GM18499 (cell line): Measurements from ENCODE around the gene GPC6.

Experiments
- ATAC-seq: cut with Tn5 transposase; IDR thresholded peaks from one replicate; pipeline ENCODE4 v1.9.1; 2021; ENCODE audit warnings: moderate number of reproducible peaks; ENCODE audit not compliant: insufficient read depth, unreplicated experiment

The GPC6 gene

GRCh38 chr13:94169454-94170144 is 943.0 kb downstream of the GPC6 start:
- no peak for ATAC-seq

- ATAC-seq = no peak
Observed at GRCh38 chr13:94170145-94170571, 943.6 kb downstream of the GPC6 start.

- no peak for ATAC-seq
Observed at GRCh38 chr13:94172416-94172815, 945.8 kb downstream of the GPC6 start.

GRCh38 chr13:94173312-94173854 is 946.8 kb downstream of the GPC6 start:
- ATAC-seq = no peak

- no peak for ATAC-seq
Observed at GRCh38 chr13:94174009-94174408, 947.4 kb downstream of the GPC6 start.

GRCh38 chr13:94175076-94175475 is 948.5 kb downstream of the GPC6 start:
- ATAC-seq = no peak

- ATAC-seq = no peak
Observed at GRCh38 chr13:94176561-94176960, 950.0 kb downstream of the GPC6 start.

- ATAC-seq = no peak
Observed at GRCh38 chr13:94177041-94177440, 950.4 kb downstream of the GPC6 start.

- ATAC-seq = no peak
Observed at GRCh38 chr13:94178625-94179244, 952.1 kb downstream of the GPC6 start.

- ATAC-seq = no peak
Observed at GRCh38 chr13:94181461-94182107, 955.0 kb downstream of the GPC6 start.

- no peak for ATAC-seq
Observed at GRCh38 chr13:94182185-94182761, 955.7 kb downstream of the GPC6 start.

- no peak for ATAC-seq
Observed at GRCh38 chr13:94186470-94186869, 959.9 kb downstream of the GPC6 start.

- no peak for ATAC-seq
Observed at GRCh38 chr13:94188201-94188854, 961.7 kb downstream of the GPC6 start.

- ATAC-seq = no peak
Observed at GRCh38 chr13:94192431-94192975, 965.9 kb downstream of the GPC6 start.

- no peak for ATAC-seq
Observed at GRCh38 chr13:94195715-94196114, 969.1 kb downstream of the GPC6 start.

- ATAC-seq = no peak
Observed at GRCh38 chr13:94196413-94196812, 969.8 kb downstream of the GPC6 start.

- ATAC-seq = no peak
Observed at GRCh38 chr13:94198681-94199080, 972.1 kb downstream of the GPC6 start.

- ATAC-seq = no peak
Observed at GRCh38 chr13:94199135-94199534, 972.5 kb downstream of the GPC6 start.

- ATAC-seq = no peak
Observed at GRCh38 chr13:94201022-94201421, 974.4 kb downstream of the GPC6 start.

GRCh38 chr13:94204163-94204562 is 977.6 kb downstream of the GPC6 start:
- no peak for ATAC-seq
